Ovary (tissue), 3 donors: ENCODE measurements around the gene ARHGAP8.

ENCODE experiments used
- EP300 ChIP-seq: sonication (generic); formaldehyde crosslinking; IDR thresholded peaks from one replicate; pipeline ENCODE4 v1.6.1; 2017; ENCODE audit warnings: antibody characterized with exemption
- POLR2A ChIP-seq: fragments of 450-650 bp; IDR thresholded peaks from one replicate; pipeline ENCODE4 v1.6.1; 2017; ENCODE audit warnings: antibody characterized with exemption, mild to moderate bottlenecking, moderate library complexity
- TF ChIP-seq, protein P1 (sequence below), 3 donors: fragments of 450-650 bp in 2 of 3; fragments of 200-600 bp in 1 of 3; IDR thresholded peaks; one replicate each; pipeline versions ENCODE4 v1.5.1 to v1.8.0; 2016 to 2022; ENCODE audit warnings: antibody characterized with exemption in 3 of 3, mild to moderate bottlenecking in 1 of 3
- donor health status: DM: no; HTN: no; CAD: no.

DNA sequence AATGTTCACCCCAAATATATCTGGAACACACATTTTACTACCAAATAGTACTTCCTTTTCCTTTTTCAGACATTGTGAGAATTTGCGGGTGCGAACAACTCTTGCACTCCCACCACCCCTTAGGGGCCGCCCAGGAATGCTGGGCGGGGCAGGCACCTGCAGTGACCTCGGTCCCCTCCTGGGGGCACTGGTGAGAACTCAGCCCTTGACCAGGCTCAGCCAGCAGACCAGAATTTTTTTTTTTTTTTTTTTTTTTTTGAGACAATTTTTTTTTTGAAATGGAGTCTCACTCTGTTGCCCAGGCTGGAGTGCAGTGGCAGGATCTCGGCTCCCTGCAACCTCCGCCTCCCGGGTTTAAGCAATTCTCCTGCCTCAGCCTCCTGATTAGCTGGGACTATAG is 75.8 kb downstream of the ARHGAP8 start:
- TF ChIP-seq, protein P1, sequence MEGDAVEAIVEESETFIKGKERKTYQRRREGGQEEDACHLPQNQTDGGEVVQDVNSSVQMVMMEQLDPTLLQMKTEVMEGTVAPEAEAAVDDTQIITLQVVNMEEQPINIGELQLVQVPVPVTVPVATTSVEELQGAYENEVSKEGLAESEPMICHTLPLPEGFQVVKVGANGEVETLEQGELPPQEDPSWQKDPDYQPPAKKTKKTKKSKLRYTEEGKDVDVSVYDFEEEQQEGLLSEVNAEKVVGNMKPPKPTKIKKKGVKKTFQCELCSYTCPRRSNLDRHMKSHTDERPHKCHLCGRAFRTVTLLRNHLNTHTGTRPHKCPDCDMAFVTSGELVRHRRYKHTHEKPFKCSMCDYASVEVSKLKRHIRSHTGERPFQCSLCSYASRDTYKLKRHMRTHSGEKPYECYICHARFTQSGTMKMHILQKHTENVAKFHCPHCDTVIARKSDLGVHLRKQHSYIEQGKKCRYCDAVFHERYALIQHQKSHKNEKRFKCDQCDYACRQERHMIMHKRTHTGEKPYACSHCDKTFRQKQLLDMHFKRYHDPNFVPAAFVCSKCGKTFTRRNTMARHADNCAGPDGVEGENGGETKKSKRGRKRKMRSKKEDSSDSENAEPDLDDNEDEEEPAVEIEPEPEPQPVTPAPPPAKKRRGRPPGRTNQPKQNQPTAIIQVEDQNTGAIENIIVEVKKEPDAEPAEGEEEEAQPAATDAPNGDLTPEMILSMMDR (IDR thresholded peaks at IDR 0.05): no peak
- TF ChIP-seq EP300 (no peak), POLR2A (no peak)
